ENCODE measurements around the gene POLA1. TPM values are rescaled to one million over a fixed set of nuclear protein-coding genes. Genes with fewer than 3 reads are reported as not detected.

POLA1 gene
- total and polyA plus RNA-seq, 2 of the 4 experiments (the other 2 are of a cell fraction) = 4.0 to 15.1 TPM

GRCh38 chrX:24899391-24899790, 205.7 kb downstream of the POLA1 start:
- Histone ChIP-seq H2AK9ac (replicated peaks; ENCODE audit: low read depth, low read length, poor library complexity) (no peak overlapping the region), H3K79me1 (ENCODE audit: low read depth in 1 of 2, low read length in 2 of 2) (no peaks in the 10 kb centered on the region), H3K4ac (ENCODE audit: low read depth, low read length) (no peak overlapping the region), H2BK15ac (ENCODE audit: low read depth, low read length) (no peak overlapping the region), H3K18ac (ENCODE audit: low read depth, low read length) (no peak overlapping the region), H3K14ac (replicated peaks; ENCODE audit: low read depth, low read length) (no peak overlapping the region), H3K9me3 (ENCODE audit: control insufficient read depth, insufficient read depth, low read length) (no peaks in the 10 kb centered on the region), H3K36me3 (ENCODE audit: control insufficient read depth, insufficient read depth, low read length) (no peaks in the 10 kb centered on the region), H2AK5ac (ENCODE audit: low read depth, low read length) (no peak overlapping the region), H4K20me1 (ENCODE audit: insufficient read depth, low read length) (no peaks in the 10 kb centered on the region), H4K5ac (ENCODE audit: low read depth, low read length) (no peak overlapping the region), H3K27ac (ENCODE audit: insufficient read depth, low read length) (no peak overlapping the region), H3K4me3 (ENCODE audit: insufficient read depth, low read depth, low read length) (no peak overlapping the region), H3K4me2 (ENCODE audit: low read depth, low read length) (no peak overlapping the region), H3K9ac (ENCODE audit: low read depth, low read length) (no peak overlapping the region), H3K27me3 (ENCODE audit: control insufficient read depth, insufficient read depth, low read length) (no peaks in the 10 kb centered on the region), H2BK20ac (ENCODE audit: low read depth, low read length) (no peak overlapping the region), H4K8ac (ENCODE audit: low read depth in 2 of 2, low read length in 2 of 2) (no peak overlapping the region), H2BK120ac (ENCODE audit: low read depth, low read length) (no peak overlapping the region), H4K91ac (ENCODE audit: insufficient read depth, low read depth, low read length) (no peak overlapping the region), H3K23ac (ENCODE audit: low read depth, low read length) (no peak overlapping the region), H2AFZ (replicated peaks; ENCODE audit: low read length, poor library complexity) (no peak overlapping the region), H3K9me1 (ENCODE audit: insufficient read depth, low read length) (no peaks in the 10 kb centered on the region), H2BK5ac (ENCODE audit: low read depth, low read length, poor library complexity, severe bottlenecking) (no peak overlapping the region), H3K4me1 (ENCODE audit: control insufficient read depth, insufficient read depth, low read length) (peaks cover 4% of the 10 kb centered on the region; the same call in 1 of the 2 replicates), H3K56ac (ENCODE audit: extremely low read depth, insufficient read depth, low read length) (no peak overlapping the region)
- in situ Hi-C loops (cut with MboI; ENCODE audit: low sequenced_read_pairs) (no loop called here), intact Hi-C loops (cut with micrococcal nuclease) (no loop called here), dilution Hi-C loops (cut with HindIII; ENCODE audit: low sequenced_read_pairs, unreplicated experiment) (no loop called here)
- BruUV-seq (replicated peaks) = no TSS peak
- WGBS, 2 experiments (ENCODE audit: extremely low coverage in 2 of 2, insufficient read length in 1 of 2) = no CpG with 5 or more reads among the region's 6 CpGs
- POLR2A ChIA-PET (ENCODE audit: unreplicated experiment) = no interaction called here
- ATAC-seq (ENCODE audit: low read depth) (no peak), DNase-seq (no peak)
- CTCF ChIA-PET = interaction anchor here (1.0 kb wide), 1 partner anchor 28 kb away, joined by 3 read pairs; no protein-coding TSS in a partner anchor
- TF ChIP-seq FOS (IDR thresholded peaks at IDR 0.05; ENCODE audit: low read depth, low read length) (no peak), USF2 (IDR thresholded peaks at IDR 0.05; ENCODE audit: low read depth, low read length) (no peak), RCOR1 (IDR thresholded peaks at IDR 0.05; ENCODE audit: insufficient replicate concordance, low read length) (no peak), ELK1 (IDR thresholded peaks at IDR 0.05; ENCODE audit: borderline replicate concordance, low read depth, low read length) (no peak), RFX5 (IDR thresholded peaks at IDR 0.05; ENCODE audit: low read depth, low read length) (no peak), RAD21 (IDR thresholded peaks at IDR 0.05; ENCODE audit: low read length) (no peak), CHD1 (IDR thresholded peaks at IDR 0.05; ENCODE audit: low read depth, low read length) (no peak), CEBPB (IDR thresholded peaks at IDR 0.05; ENCODE audit: low read depth, low read length) (no peak), BHLHE40 (IDR thresholded peaks at IDR 0.05; ENCODE audit: low read depth, low read length) (no peak), MAFK (IDR thresholded peaks at IDR 0.05; ENCODE audit: low read depth, low read length) (no peak), MXI1 (IDR thresholded peaks at IDR 0.05; ENCODE audit: borderline replicate concordance, low read depth, low read length) (no peak), NFE2L2 (IDR thresholded peaks at IDR 0.05; ENCODE audit: low read depth, low read length) (no peak), CTCF (conservative IDR thresholded peaks at IDR 0.05; ENCODE audit: low read depth, low read length) (no peak), POLR2A (IDR thresholded peaks at IDR 0.05; ENCODE audit: low read depth, low read length) (no peak), SMC3 (IDR thresholded peaks at IDR 0.05; ENCODE audit: low read depth, low read length) (no peak), MAZ (IDR thresholded peaks at IDR 0.05; ENCODE audit: borderline replicate concordance, low read depth, low read length) (no peak)

All from IMR-90 (cell line).